Endothelial cell of umbilical vein (primary cell): ENCODE measurements around the gene GTF2IRD1. TPM values are rescaled to one million over a fixed set of nuclear protein-coding genes. Genes with fewer than 3 reads are reported as not detected.

Experiments used
- BruUV-seq: library from RNA; stranded (reverse); fragments of 400-500 nt; replicated peaks from 2 replicates; lab custom pipeline; 2021; lab: Mats Ljungman, UMichigan
- CTCF ChIA-PET: fragments of 300-600, 350-600 bp; sonication (Branson Sonifier 250); formaldehyde crosslinking; loops from one replicate; lab custom pipeline; 2021; ENCODE audit warnings: antibody characterized with exemption, inconsistent platforms; lab: Charles Lee
- POLR2A ChIA-PET: fragments of 300-600, 350-600 bp; sonication (Branson Sonifier 250); formaldehyde crosslinking; loops from one replicate; lab custom pipeline; 2021; ENCODE audit warnings: antibody characterized with exemption, inconsistent platforms; lab: Charles Lee
- DNase-seq: peaks from one replicate; pipeline ENCODE4 v3.0.0-alpha.2; 2011; ENCODE audit warnings: low read depth, low spot score
- FAIRE-seq: peaks from 2 replicates; lab custom pipeline; 2011; peaks lifted over from hg19 to GRCh38; lab: Jason Lieb, UNC
- H2AFZ ChIP-seq: 2 replicates; pipeline ENCODE4 v1.6.0; 2012; ENCODE audit warnings: low read depth, low read length, control low read depth, inconsistent platforms
- H3K27ac ChIP-seq: 2 replicates; pipeline ENCODE4 v1.5.1; 2011; ENCODE audit warnings: low read depth, mild to moderate bottlenecking, control low read depth, low read length, moderate library complexity; ENCODE audit not compliant: insufficient read depth
- H3K27me3 ChIP-seq, 2 experiments: 2 replicates each; pipeline versions ENCODE4 v1.6.0 to v1.6.1; 2011; ENCODE audit warnings: low read length in 2 of 2, mixed read lengths in 1 of 2; ENCODE audit not compliant: control insufficient read depth in 2 of 2, insufficient read depth in 2 of 2
- H3K36me3 ChIP-seq, 2 experiments: 2 replicates in 1 of 2; 3 replicates in 1 of 2; pipeline ENCODE4 v1.5.1; 2011; ENCODE audit warnings: low read length in 2 of 2, mild to moderate bottlenecking in 1 of 2, moderate library complexity in 1 of 2; ENCODE audit not compliant: control insufficient read depth in 2 of 2, insufficient read depth in 2 of 2; ENCODE audit errors: extremely low read depth in 1 of 2
- H3K4me1 ChIP-seq: 3 replicates; pipeline ENCODE4 v1.5.1; 2011; ENCODE audit warnings: mild to moderate bottlenecking, low read length; ENCODE audit not compliant: control insufficient read depth, insufficient read depth; ENCODE audit errors: extremely low read depth
- H3K4me2 ChIP-seq: 2 replicates; pipeline ENCODE4 v1.6.1; 2011; ENCODE audit warnings: low read length, control low read depth, mixed read lengths; ENCODE audit not compliant: insufficient read depth
- H3K4me3 ChIP-seq, 3 experiments: fragments of 200-600 bp in 1 of 3; sonication (generic), shearing (Covaris generic) in 1 of 3; replicated peaks in 1 of 3; 2 replicates each; pipeline ENCODE4 v1.5.1; 2011 to 2016; ENCODE audit warnings: control low read depth in 3 of 3, low read length in 3 of 3, mild to moderate bottlenecking in 2 of 3, inconsistent platforms in 1 of 3, low read depth in 1 of 3, moderate library complexity in 1 of 3; ENCODE audit not compliant: insufficient read depth in 1 of 3
- H3K79me2 ChIP-seq: 2 replicates; pipeline ENCODE4 v1.6.0; 2012; ENCODE audit warnings: low read length, inconsistent platforms; ENCODE audit not compliant: control insufficient read depth, insufficient read depth
- H3K9ac ChIP-seq: replicated peaks from 2 replicates; pipeline ENCODE3; 2011; ENCODE audit warnings: low read length, control low read depth; ENCODE audit not compliant: insufficient read depth; ENCODE audit errors: extremely low read depth
- H3K9me1 ChIP-seq: replicated peaks from 3 replicates; pipeline ENCODE4 v1.6.0; 2011; ENCODE audit warnings: mild to moderate bottlenecking, low read length; ENCODE audit not compliant: control insufficient read depth, insufficient read depth; ENCODE audit errors: extremely low read depth
- H3K9me3 ChIP-seq: replicated peaks from 2 replicates; pipeline ENCODE4 v1.5.1; 2012; ENCODE audit warnings: low read length, inconsistent platforms; ENCODE audit not compliant: control insufficient read depth, insufficient read depth
- H4K20me1 ChIP-seq: replicated peaks from 2 replicates; pipeline ENCODE3; 2011; ENCODE audit warnings: mild to moderate bottlenecking, low read length; ENCODE audit not compliant: control insufficient read depth, insufficient read depth; ENCODE audit errors: extremely low read depth
- CTCF ChIP-seq, 2 donors: IDR thresholded peaks; 1 replicate in 1 of 2; 2 replicates in 1 of 2; pipeline ENCODE4 v1.5.1; 2011; ENCODE audit warnings: low read length in 2 of 2, mild to moderate bottlenecking in 2 of 2, moderate library complexity in 2 of 2, control low read depth in 1 of 2, inconsistent platforms in 1 of 2, low read depth in 1 of 2; ENCODE audit not compliant: insufficient read depth in 1 of 2; ENCODE audit errors: extremely low read depth in 1 of 2
- EZH2 ChIP-seq: IDR thresholded peaks from 2 replicates; pipeline ENCODE4 v1.6.1; 2012; ENCODE audit warnings: borderline replicate concordance, low read depth, mild to moderate bottlenecking, moderate library complexity, low read length, inconsistent platforms; ENCODE audit not compliant: severe bottlenecking
- FOS ChIP-seq: IDR thresholded peaks from 2 replicates; pipeline ENCODE4 v1.6.1; 2011; ENCODE audit warnings: mild to moderate bottlenecking, low read length, moderate library complexity, borderline replicate concordance; ENCODE audit not compliant: insufficient read depth
- GATA2 ChIP-seq: IDR thresholded peaks from 2 replicates; pipeline ENCODE4 v1.7.0; 2011; ENCODE audit warnings: low read depth, mild to moderate bottlenecking, moderate library complexity, mixed read lengths, low read length; ENCODE audit not compliant: insufficient read length, insufficient read depth
- JUN ChIP-seq: IDR thresholded peaks from 2 replicates; pipeline ENCODE4 v1.6.1; 2011; ENCODE audit warnings: borderline replicate concordance, low read depth; ENCODE audit not compliant: insufficient read length, insufficient read depth
- MYC ChIP-seq: IDR thresholded peaks from one replicate; pipeline ENCODE4 v1.6.1; 2011; ENCODE audit warnings: mild to moderate bottlenecking, low read depth, low read length
- POLR2A ChIP-seq: IDR thresholded peaks from 2 replicates; pipeline ENCODE4 v1.6.1; 2012; ENCODE audit warnings: low read depth, mild to moderate bottlenecking, control low read depth, low read length
- POLR2AphosphoS5 ChIP-seq: IDR thresholded peaks from 2 replicates; pipeline ENCODE4 v1.6.1; 2012; ENCODE audit warnings: low read depth, mild to moderate bottlenecking, control low read depth, low read length, moderate library complexity; ENCODE audit not compliant: insufficient read depth
- dilution Hi-C: fragments of 300-500 bp; cut with MboI; formaldehyde crosslinking; loops from one replicate; pipeline ENCODE4 v1.15.0; 2019; ENCODE audit warnings: low sequenced_read_pairs; ENCODE audit not compliant: extremely low pct_ligation_motif_present
- intact Hi-C: fragments of 100-400 bp; cut with micrococcal nuclease; formaldehyde crosslinking; loops from one replicate; pipeline ENCODE4 v1.10.0; 2022
- polyA plus RNA-seq, 4 experiments: library from polyadenylated mRNA; depleted of rRNA in 3 of 4; stranded (reverse) in 3 of 4; unstranded in 1 of 4; fragments of >200 nt; gene quantifications; 2 replicates each; pipeline versions ENCODE4 v1.2.1 to v1.2.3, GENCODE V29; 2011 to 2012; ENCODE audit warnings: missing spikeins in 1 of 4
- total RNA-seq: library from RNA; stranded (reverse); gene quantifications from 2 replicates; pipeline ENCODE4 v1.2.3, GENCODE V29; 2021
- TF ChIP-seq, protein P1 (sequence below): IDR thresholded peaks from 2 replicates; pipeline ENCODE4 v1.6.1; 2011; ENCODE audit not compliant: insufficient read depth, insufficient read length

GTF2IRD1 gene
- total and polyA plus RNA-seq, 2 donors (not counting 3 experiments of a cell fraction or from before 2014, with no cell fraction given), result 14.2 to 24.2 TPM

- no peak overlapping the region for H3K4me2 ChIP-seq
- ChIA-PET CTCF (interaction anchor here (0.5 kb wide), 1 partner anchor 219 kb away, joined by 3 read pairs; no protein-coding TSS in a partner anchor), POLR2A (no interaction called here)
- H3K27me3 ChIP-seq, result no peaks in the 10 kb centered on the region
- dilution Hi-C loops (no loop called here), intact Hi-C loops (no loop called here)
- no peak overlapping the region for H3K4me3 ChIP-seq
- FAIRE-seq, result no peak
- no peak overlapping the region for H3K27ac ChIP-seq
- no peaks in the 10 kb centered on the region for H3K36me3 ChIP-seq
- H3K9me1 ChIP-seq, result no peaks in the 10 kb centered on the region
- H3K4me1 ChIP-seq, result no peaks in the 10 kb centered on the region
- H3K9ac ChIP-seq, result no peak overlapping the region
- H3K9me3 ChIP-seq, result no peaks in the 10 kb centered on the region
- BruUV-seq, result no TSS peak
- peaks cover 15% of the 10 kb centered on the region for H3K79me2 ChIP-seq
- TF ChIP-seq MYC, result no peak
- TF ChIP-seq EZH2, result no peak
- no peak for TF ChIP-seq POLR2A
- TF ChIP-seq, protein P1, sequence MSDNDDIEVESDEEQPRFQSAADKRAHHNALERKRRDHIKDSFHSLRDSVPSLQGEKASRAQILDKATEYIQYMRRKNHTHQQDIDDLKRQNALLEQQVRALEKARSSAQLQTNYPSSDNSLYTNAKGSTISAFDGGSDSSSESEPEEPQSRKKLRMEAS, result no peak
- TF ChIP-seq CTCF (IDR thresholded peaks at IDR 0.05; ENCODE audit: extremely low read depth in 1 of 2, insufficient read depth in 1 of 2, low read depth in 1 of 2, low read length in 2 of 2), result no peak
- TF ChIP-seq POLR2AphosphoS5, result no peak
- no peak for TF ChIP-seq GATA2
- TF ChIP-seq FOS, result no peak
- TF ChIP-seq JUN, result no peak
- H2AFZ ChIP-seq, result no peak overlapping the region
- DNase-seq, result no peak
- no peaks in the 10 kb centered on the region for H4K20me1 ChIP-seq
Measured at GRCh38 chr7:74461970-74462706, 8.4 kb downstream of the GTF2IRD1 start.
